ENCODE measurements around the gene POLRMT.
"Not testable (repeated sequence)": the region's sequence is repeated elsewhere in the genome, so short reads cannot be mapped to it uniquely, and the experiment has no call there.

POLRMT gene

GRCh38 chr19:640606-641189, 7.4 kb upstream of the POLRMT start:
- Histone ChIP-seq H3K4me1 (ENCODE audit: control insufficient read depth, insufficient read depth, low read length) (peaks cover 4% of the 10 kb centered on the region), H3K9ac (ENCODE audit: low read length) (no peak overlapping the region), H3K27me3 (ENCODE audit: control insufficient read depth, insufficient read depth, low read length) (no peaks in the 10 kb centered on the region), H3K36me3 (ENCODE audit: control insufficient read depth, insufficient read depth, low read length) (no peaks in the 10 kb centered on the region), H3K27ac (ENCODE audit: low read depth, low read length) (no peak overlapping the region), H3K4me3 (ENCODE audit: low read length) (no peak overlapping the region)

- Histone ChIP-seq H3K4me1 (ENCODE audit: control insufficient read depth, insufficient read depth, low read length) (peaks cover 4% of the 10 kb centered on the region), H3K27ac (ENCODE audit: low read depth, low read length) (no peak overlapping the region), H3K9ac (ENCODE audit: low read length) (no peak overlapping the region), H3K4me3 (ENCODE audit: low read length) (peak overlapping the region; percentile 27), H3K27me3 (ENCODE audit: control insufficient read depth, insufficient read depth, low read length) (no peaks in the 10 kb centered on the region), H3K36me3 (ENCODE audit: control insufficient read depth, insufficient read depth, low read length) (no peaks in the 10 kb centered on the region)
These were observed 6.8 kb upstream of the POLRMT start for GRCh38 chr19:640161-640558.

- Histone ChIP-seq H3K27ac (ENCODE audit: low read depth, low read length) (no peak within 1 kb of the TSS), H3K36me3 (ENCODE audit: control insufficient read depth, insufficient read depth, low read length) (no peaks in the 10 kb centered on the region), H3K4me1 (ENCODE audit: control insufficient read depth, insufficient read depth, low read length) (peaks cover 4% of the 10 kb centered on the region), H3K27me3 (ENCODE audit: control insufficient read depth, insufficient read depth, low read length) (no peaks in the 10 kb centered on the region), H3K4me3 (ENCODE audit: low read length) (peak within 1 kb of the TSS; percentile 66), H3K9ac (ENCODE audit: low read length) (peak within 1 kb of the TSS; percentile 40)
These were observed 6.2 kb upstream of the POLRMT start, which contains the start of gene FGF22 for GRCh38 chr19:639253-640160. FGF22 (plus strand) TSS chr19:639879; CDS start chr19:639926, 47 bp downstream.

- Histone ChIP-seq H3K9ac (ENCODE audit: low read length) (no peak overlapping the region), H3K27me3 (ENCODE audit: control insufficient read depth, insufficient read depth, low read length) (no peaks in the 10 kb centered on the region), H3K27ac (ENCODE audit: low read depth, low read length) (no peak overlapping the region), H3K4me3 (ENCODE audit: low read length) (peak overlapping the region; percentile 66), H3K36me3 (ENCODE audit: control insufficient read depth, insufficient read depth, low read length) (no peaks in the 10 kb centered on the region), H3K4me1 (ENCODE audit: control insufficient read depth, insufficient read depth, low read length) (peaks cover 10% of the 10 kb centered on the region)
These were observed 5.5 kb upstream of the POLRMT start for GRCh38 chr19:638906-639252.

GRCh38 chr19:634975-635652, 1.8 kb upstream of the POLRMT start:
- Histone ChIP-seq H3K9ac (ENCODE audit: low read length) (no peak overlapping the region), H3K27me3 (ENCODE audit: control insufficient read depth, insufficient read depth, low read length) (no peaks in the 10 kb centered on the region), H3K27ac (ENCODE audit: low read depth, low read length) (no peak overlapping the region), H3K36me3 (ENCODE audit: control insufficient read depth, insufficient read depth, low read length) (no peaks in the 10 kb centered on the region), H3K4me1 (ENCODE audit: control insufficient read depth, insufficient read depth, low read length) (peaks cover 14% of the 10 kb centered on the region), H3K4me3 (ENCODE audit: low read length) (no peak overlapping the region)

GRCh38 chr19:633786-634639, 676 bp upstream of the POLRMT start:
- no peak overlapping the region for H3K27ac ChIP-seq (ENCODE audit: low read depth, low read length)
- H3K4me3 ChIP-seq (ENCODE audit: low read length) = peak overlapping the region; percentile 93
- peaks cover 11% of the 10 kb centered on the region for H3K4me1 ChIP-seq (ENCODE audit: control insufficient read depth, insufficient read depth, low read length)
- H3K27me3 ChIP-seq (ENCODE audit: control insufficient read depth, insufficient read depth, low read length) = no peaks in the 10 kb centered on the region
- H3K36me3 ChIP-seq (ENCODE audit: control insufficient read depth, insufficient read depth, low read length) = peaks cover under 1% of the 10 kb centered on the region
- H3K9ac ChIP-seq (ENCODE audit: low read length) = peak overlapping the region; percentile 56

GRCh38 chr19:632579-633067, 714 bp downstream of the POLRMT start:
- Histone ChIP-seq H3K9ac (ENCODE audit: low read length) (peak overlapping the region; percentile 46), H3K27ac (ENCODE audit: low read depth, low read length) (no peak overlapping the region), H3K36me3 (ENCODE audit: control insufficient read depth, insufficient read depth, low read length) (peaks cover 3% of the 10 kb centered on the region), H3K4me3 (ENCODE audit: low read length) (peak overlapping the region; percentile 87), H3K27me3 (ENCODE audit: control insufficient read depth, insufficient read depth, low read length) (no peaks in the 10 kb centered on the region), H3K4me1 (ENCODE audit: control insufficient read depth, insufficient read depth, low read length) (peaks cover 11% of the 10 kb centered on the region)

GRCh38 chr19:629961-630714, 3.2 kb downstream of the POLRMT start:
- H3K27me3 ChIP-seq (ENCODE audit: control insufficient read depth, insufficient read depth, low read length) = no peaks in the 10 kb centered on the region
- H3K9ac ChIP-seq (ENCODE audit: low read length) = no peak overlapping the region
- H3K36me3 ChIP-seq (ENCODE audit: control insufficient read depth, insufficient read depth, low read length) = peaks cover 3% of the 10 kb centered on the region
- no peak overlapping the region for H3K27ac ChIP-seq (ENCODE audit: low read depth, low read length)
- H3K4me3 ChIP-seq (ENCODE audit: low read length) = no peak overlapping the region
- peaks cover 11% of the 10 kb centered on the region for H3K4me1 ChIP-seq (ENCODE audit: control insufficient read depth, insufficient read depth, low read length)

- not testable (repeated sequence) for H3K36me3 ChIP-seq (ENCODE audit: control insufficient read depth, insufficient read depth, low read length); H3K9ac ChIP-seq (ENCODE audit: low read length); H3K27me3 ChIP-seq (ENCODE audit: control insufficient read depth, insufficient read depth, low read length); H3K27ac ChIP-seq (ENCODE audit: low read depth, low read length); H3K4me3 ChIP-seq (ENCODE audit: low read length)
- H3K4me1 ChIP-seq (ENCODE audit: control insufficient read depth, insufficient read depth, low read length) = peaks cover 10% of the 10 kb centered on the region
These were observed 3.8 kb downstream of the POLRMT start for GRCh38 chr19:629515-629914.

- H3K4me1 ChIP-seq (ENCODE audit: control insufficient read depth, insufficient read depth, low read length) = peaks cover 3% of the 10 kb centered on the region
- H3K27ac ChIP-seq (ENCODE audit: low read depth, low read length) = no peak overlapping the region
- no peak overlapping the region for H3K4me3 ChIP-seq (ENCODE audit: low read length)
- H3K36me3 ChIP-seq (ENCODE audit: control insufficient read depth, insufficient read depth, low read length) = peaks cover 10% of the 10 kb centered on the region
- no peak overlapping the region for H3K9ac ChIP-seq (ENCODE audit: low read length)
- no peaks in the 10 kb centered on the region for H3K27me3 ChIP-seq (ENCODE audit: control insufficient read depth, insufficient read depth, low read length)
These were observed 5.2 kb downstream of the POLRMT start for GRCh38 chr19:628168-628567.

GRCh38 chr19:626566-626965, 6.8 kb downstream of the POLRMT start:
- H3K9ac ChIP-seq (ENCODE audit: low read length); H3K4me3 ChIP-seq (ENCODE audit: low read length); H3K27ac ChIP-seq (ENCODE audit: low read depth, low read length); H3K27me3 ChIP-seq (ENCODE audit: control insufficient read depth, insufficient read depth, low read length); H3K4me1 ChIP-seq (ENCODE audit: control insufficient read depth, insufficient read depth, low read length): not testable (repeated sequence)
- peaks cover 10% of the 10 kb centered on the region for H3K36me3 ChIP-seq (ENCODE audit: control insufficient read depth, insufficient read depth, low read length)

All from rectal smooth muscle tissue (tissue), 1 donor.